GM23338 (cell line): Measurements from ENCODE around the gene SPOCK2. TPM values are rescaled to one million over a fixed set of nuclear protein-coding genes. Genes with fewer than 3 reads are reported as not detected.

ENCODE experiments used
- ATAC-seq: fragments of 200-7000 bp; cut with Tn5 transposase; 3 replicates; pipeline ENCODE4 v1.9.1; 2020
- DNase-seq: peaks from one replicate; pipeline ENCODE4 v3.0.0-alpha.2; 2015; ENCODE audit warnings: low spot score
- H2AFZ ChIP-seq: fragments of 200-600 bp; sonication (generic); 2 replicates; pipeline ENCODE4 v1.8.0; 2016; ENCODE audit warnings: antibody characterized with exemption, mild to moderate bottlenecking, moderate library complexity
- H3F3A ChIP-seq: fragments of 200-600 bp; sonication (generic); replicated peaks from 2 replicates; pipeline ENCODE4 v1.8.0; 2017; ENCODE audit warnings: antibody characterized with exemption, mixed run types, low read depth
- H3K27ac ChIP-seq: fragments of 200-600 bp; sonication (generic); 2 replicates; pipeline ENCODE4 v1.6.1; 2016; ENCODE audit warnings: low read depth
- H3K27me3 ChIP-seq: fragments of 200-600 bp; sonication (generic); 2 replicates; pipeline ENCODE4 v1.8.0; 2016; ENCODE audit warnings: mild to moderate bottlenecking, mixed run types, moderate library complexity; ENCODE audit not compliant: insufficient read depth
- H3K36me3 ChIP-seq: fragments of 200-600 bp; sonication (generic); 2 replicates; pipeline ENCODE4 v1.8.0; 2016; ENCODE audit warnings: mild to moderate bottlenecking; ENCODE audit not compliant: insufficient read depth
- H3K4me1 ChIP-seq: fragments of 200-600 bp; sonication (generic); 2 replicates; pipeline ENCODE4 v1.8.0; 2016; ENCODE audit warnings: mild to moderate bottlenecking, moderate library complexity; ENCODE audit not compliant: insufficient read depth
- H3K4me2 ChIP-seq: fragments of 200-600 bp; sonication (generic); 2 replicates; pipeline ENCODE4 v1.7.1; 2017; ENCODE audit warnings: mixed run types
- H3K4me3 ChIP-seq: fragments of 200-600 bp; sonication (generic); 2 replicates; pipeline ENCODE4 v1.6.1; 2016; ENCODE audit warnings: mixed run types
- H3K79me2 ChIP-seq: fragments of 200-600 bp; sonication (generic); replicated peaks from 2 replicates; pipeline ENCODE4 v1.8.0; 2017; ENCODE audit warnings: mild to moderate bottlenecking; ENCODE audit not compliant: insufficient read depth
- H3K9me2 ChIP-seq: fragments of 200-600 bp; sonication (generic); 2 replicates; pipeline ENCODE4 v1.8.0; 2017; ENCODE audit not compliant: insufficient read depth
- H4K20me1 ChIP-seq: fragments of 200-600 bp; sonication (generic); replicated peaks from 2 replicates; pipeline ENCODE4 v1.8.0; 2017; ENCODE audit warnings: mild to moderate bottlenecking; ENCODE audit not compliant: insufficient read depth
- H3K27ac Mint-ChIP-seq: 2 replicates; pipeline ENCODE4 v1.8.0; 2020; ENCODE audit warnings: inconsistent platforms, mild to moderate bottlenecking, moderate library complexity, mixed read lengths
- H3K27me3 Mint-ChIP-seq: 3 replicates; pipeline ENCODE4 v1.8.0; 2022; ENCODE audit warnings: low read depth, mild to moderate bottlenecking, moderate library complexity, mixed read lengths, inconsistent platforms; ENCODE audit not compliant: insufficient read depth, poor library complexity
- H3K36me3 Mint-ChIP-seq: 3 replicates; pipeline ENCODE4 v1.8.0; 2021; ENCODE audit warnings: low read depth, mild to moderate bottlenecking, inconsistent platforms, moderate library complexity, mixed read lengths
- H3K4me1 Mint-ChIP-seq: 3 replicates; pipeline ENCODE4 v1.8.0; 2020; ENCODE audit warnings: mild to moderate bottlenecking, inconsistent platforms, mixed read lengths
- H3K4me3 Mint-ChIP-seq: 3 replicates; pipeline ENCODE4 v1.8.0; 2021; ENCODE audit warnings: moderate library complexity, mild to moderate bottlenecking, inconsistent platforms, mixed read lengths
- H3K9me3 Mint-ChIP-seq: 3 replicates; pipeline ENCODE4 v1.8.0; 2020; ENCODE audit warnings: moderate library complexity, mild to moderate bottlenecking, inconsistent platforms, mixed read lengths
- CREB1 ChIP-seq: fragments of 250-450 bp; sonication (Bioruptor Pico); IDR thresholded peaks from 2 replicates; pipeline ENCODE4 v1.5.0; 2020; ENCODE audit warnings: low read depth, mild to moderate bottlenecking, moderate library complexity
- CTCF ChIP-seq, 2 experiments: fragments of 200-600 bp in 1 of 2; sonication (generic) in 1 of 2; conservative IDR thresholded peaks; 2 replicates each; pipeline versions ENCODE4 v1.5.1 to v1.6.1; 2016 to 2017; ENCODE audit warnings: antibody characterized with exemption in 2 of 2, low read depth in 2 of 2, mild to moderate bottlenecking in 2 of 2, moderate library complexity in 1 of 2
- EZH2 ChIP-seq: fragments of 200-600 bp; sonication (generic); IDR thresholded peaks from one replicate; pipeline ENCODE4 v1.8.0; 2017; ENCODE audit warnings: antibody characterized with exemption, mild to moderate bottlenecking, low read depth; ENCODE audit not compliant: unreplicated experiment
- EZH2phosphoT487 ChIP-seq: fragments of 200-600 bp; sonication (generic); IDR thresholded peaks from one replicate; pipeline ENCODE4 v1.8.1; 2018; ENCODE audit warnings: antibody characterized with exemption; ENCODE audit not compliant: unreplicated experiment
- JUNB ChIP-seq: IDR thresholded peaks from one replicate; pipeline ENCODE4 v1.6.1; 2016; ENCODE audit warnings: antibody characterized with exemption; ENCODE audit not compliant: unreplicated experiment
- POLR2AphosphoS5 ChIP-seq: IDR thresholded peaks from 2 replicates; pipeline ENCODE4 v1.6.1; 2016; ENCODE audit warnings: antibody characterized with exemption, low read depth
- REST ChIP-seq: IDR thresholded peaks from one replicate; pipeline ENCODE4 v1.6.1; 2018; ENCODE audit warnings: antibody characterized with exemption; ENCODE audit not compliant: unreplicated experiment
- STAT1 ChIP-seq: IDR thresholded peaks from one replicate; pipeline ENCODE4 v1.6.1; 2016; ENCODE audit warnings: antibody characterized with exemption; ENCODE audit not compliant: unreplicated experiment
- ZNF114 ChIP-seq: fragments of 250-450 bp; sonication (Bioruptor Pico); IDR thresholded peaks from 2 replicates; pipeline ENCODE4 v1.5.0; 2020; ENCODE audit warnings: mild to moderate bottlenecking, moderate library complexity
- ZNF331 ChIP-seq: fragments of 250-450 bp; sonication (Bioruptor Pico); IDR thresholded peaks from 2 replicates; pipeline ENCODE4 v1.5.0; 2020; ENCODE audit warnings: low read depth, mild to moderate bottlenecking, moderate library complexity
- polyA plus RNA-seq: library from polyadenylated mRNA; unstranded; fragments of >200 nt; fragmentation: Nextera tagmentation; extraction: Ambion mirVana; gene quantifications from 2 replicates; pipeline ENCODE4 v1.2.1, GENCODE V29; 2016
- total RNA-seq: library from RNA; depleted of rRNA; stranded (reverse); fragments of >200 nt; shearing (Covaris generic); gene quantifications from 2 replicates; pipeline ENCODE4 v1.2.3, GENCODE V29; 2014

The SPOCK2 gene
- total and polyA plus RNA-seq, 2 experiments from 2014 or later = 1.3 to 3.6 TPM

DNA sequence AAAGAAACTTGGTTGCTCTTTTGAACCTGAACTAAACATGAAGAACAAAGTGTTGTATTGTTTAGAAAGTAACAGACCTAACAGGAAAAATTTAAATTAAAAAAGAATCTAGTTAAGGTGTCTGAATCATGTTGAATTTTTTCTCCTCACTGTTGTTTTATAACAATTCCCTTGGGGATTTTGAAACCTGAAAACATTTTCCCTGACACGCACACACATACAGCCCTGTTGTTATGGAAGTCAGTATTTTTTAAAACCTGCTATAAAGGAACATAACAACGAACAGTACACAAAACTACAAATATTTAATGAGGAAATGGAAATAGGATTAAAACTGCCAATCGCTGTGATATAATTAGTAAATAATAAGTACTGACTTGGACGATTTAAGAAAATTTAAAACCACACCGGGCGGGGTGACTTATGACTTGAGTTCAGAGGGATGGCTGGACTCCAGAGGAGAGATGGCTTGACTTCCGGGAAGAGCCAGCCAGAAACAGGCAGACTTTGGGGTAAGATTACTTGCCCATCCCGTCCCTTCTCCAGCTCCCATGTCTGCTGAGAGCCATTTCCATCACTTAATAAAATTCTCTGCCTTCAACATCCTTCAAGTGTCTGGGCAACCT, 16.2 kb upstream of the SPOCK2 start:
- Histone ChIP-seq H3K79me2 (no peaks in the 10 kb centered on the region), H3F3A (no peaks in the 10 kb centered on the region), H3K9me2 (no peaks in the 10 kb centered on the region), H2AFZ (no peak overlapping the region), H3K4me1 (no peaks in the 10 kb centered on the region), H3K27me3 (no peaks in the 10 kb centered on the region), H3K36me3 (no peaks in the 10 kb centered on the region), H4K20me1 (no peaks in the 10 kb centered on the region), H3K27ac (no peak overlapping the region), H3K4me2 (no peak overlapping the region), H3K4me3 (no peak overlapping the region)
- DNase-seq = no peak
- Mint-ChIP-seq H3K4me3 (no peak overlapping the region), H3K36me3 (0 out of 3 replicates have a peak, but pooled peaks cover 7% of the 10 kb centered on the region), H3K9me3 (no peaks in the 10 kb centered on the region), H3K27ac (no peak overlapping the region), H3K27me3 (no peaks in the 10 kb centered on the region), H3K4me1 (peaks cover 2% of the 10 kb centered on the region; the same call in 1 of the 3 replicates)
- ATAC-seq = no peak
- TF ChIP-seq STAT1 (no peak), POLR2AphosphoS5 (no peak), EZH2 (no peak), REST (no peak), ZNF331 (CRISPR knock-in tag) (no peak), JUNB (no peak)

- H3K27me3 Mint-ChIP-seq = no peaks in the 10 kb centered on the region
- DNase-seq = no peak
- no peak overlapping the region for H3K27ac Mint-ChIP-seq
- no peaks in the 10 kb centered on the region for H3K36me3 ChIP-seq
- H3K9me3 Mint-ChIP-seq = no peaks in the 10 kb centered on the region
- H3F3A ChIP-seq = no peaks in the 10 kb centered on the region
- no peak overlapping the region for H2AFZ ChIP-seq
- H3K36me3 Mint-ChIP-seq = peaks cover 10% of the 10 kb centered on the region; the same call in 1 of the 3 replicates
- no peaks in the 10 kb centered on the region for H3K27me3 ChIP-seq
- no peaks in the 10 kb centered on the region for H4K20me1 ChIP-seq
- H3K4me3 Mint-ChIP-seq = no peak overlapping the region
- no peak overlapping the region for H3K4me2 ChIP-seq
- peaks cover 4% of the 10 kb centered on the region; the same call in 2 of the 3 replicates for H3K4me1 Mint-ChIP-seq
- H3K4me1 ChIP-seq = no peaks in the 10 kb centered on the region
- no peak for ATAC-seq
- no peak overlapping the region for H3K27ac ChIP-seq
- H3K4me3 ChIP-seq = no peak overlapping the region
- no peaks in the 10 kb centered on the region for H3K9me2 ChIP-seq
- no peaks in the 10 kb centered on the region for H3K79me2 ChIP-seq
- no peak for TF ChIP-seq REST
- no peak for TF ChIP-seq JUNB
- no peak for TF ChIP-seq CTCF (conservative IDR thresholded peaks at IDR 0.05; ENCODE audit: low read depth in 2 of 2)
- TF ChIP-seq POLR2AphosphoS5 = no peak
- no peak for TF ChIP-seq CREB1 (CRISPR knock-in tag)
- TF ChIP-seq ZNF114 = no peak
- no peak for TF ChIP-seq EZH2phosphoT487
Observed at GRCh38 chr10:72099600-72099921, 11.2 kb upstream of the SPOCK2 start.
